Mononuclear cell (primary cell): Measurements from ENCODE around the gene OSBPL1A. TPM values are rescaled to one million over a fixed set of nuclear protein-coding genes. Genes with fewer than 3 reads are reported as not detected.

Source experiments
- H3K27me3 ChIP-seq: 2 replicates; pipeline ENCODE4 v1.6.0; 2011; ENCODE audit warnings: low read length, control low read depth; ENCODE audit not compliant: insufficient read depth
- H3K4me1 ChIP-seq: 2 replicates; pipeline ENCODE4 v1.5.1; 2011; ENCODE audit warnings: mild to moderate bottlenecking, low read length, control low read depth; ENCODE audit not compliant: insufficient read depth
- H3K4me3 ChIP-seq: 2 replicates; pipeline ENCODE4 v1.5.1; 2011; ENCODE audit warnings: mild to moderate bottlenecking, low read length, moderate library complexity
- H3K9me3 ChIP-seq: 2 replicates; pipeline ENCODE4 v1.5.1; 2011; ENCODE audit warnings: low read depth, mild to moderate bottlenecking, control low read depth, low read length
- total RNA-seq: library from RNA; depleted of rRNA; stranded (reverse); fragments of >200 nt; gene quantifications from one replicate; pipeline ENCODE4 v1.2.3, GENCODE V29; 2012

Gene OSBPL1A
- total RNA-seq, 1 donor, result 4.2 TPM

GRCh38 chr18:24326211-24326610 lies 71.4 kb downstream of the OSBPL1A start:
- Histone ChIP-seq H3K4me1 (no peaks in the 10 kb centered on the region), H3K4me3 (no peak overlapping the region), H3K9me3 (no peaks in the 10 kb centered on the region), H3K27me3 (no peaks in the 10 kb centered on the region)

- Histone ChIP-seq H3K4me1 (no peaks in the 10 kb centered on the region), H3K27me3 (no peaks in the 10 kb centered on the region), H3K4me3 (no peak overlapping the region), H3K9me3 (no peaks in the 10 kb centered on the region)
Measured at GRCh38 chr18:24322584-24323136, 75.0 kb downstream of the OSBPL1A start.

GRCh38 chr18:24321071-24321470 lies 76.6 kb downstream of the OSBPL1A start:
- H3K27me3 ChIP-seq, result no peaks in the 10 kb centered on the region
- no peaks in the 10 kb centered on the region for H3K4me1 ChIP-seq
- H3K4me3 ChIP-seq, result no peak overlapping the region
- no peaks in the 10 kb centered on the region for H3K9me3 ChIP-seq

GRCh38 chr18:24319757-24320156 lies 77.9 kb downstream of the OSBPL1A start:
- Histone ChIP-seq H3K4me1 (no peaks in the 10 kb centered on the region), H3K4me3 (no peak overlapping the region), H3K27me3 (no peaks in the 10 kb centered on the region), H3K9me3 (no peaks in the 10 kb centered on the region)

- Histone ChIP-seq H3K4me1 (no peaks in the 10 kb centered on the region), H3K9me3 (no peaks in the 10 kb centered on the region), H3K4me3 (no peak overlapping the region), H3K27me3 (no peaks in the 10 kb centered on the region)
Measured at GRCh38 chr18:24317370-24317769, 80.3 kb downstream of the OSBPL1A start.

GRCh38 chr18:24315170-24315569 lies 82.5 kb downstream of the OSBPL1A start:
- Histone ChIP-seq H3K4me1 (no peaks in the 10 kb centered on the region), H3K27me3 (no peaks in the 10 kb centered on the region), H3K4me3 (no peak overlapping the region), H3K9me3 (no peaks in the 10 kb centered on the region)

GRCh38 chr18:24306201-24306600 lies 91.4 kb downstream of the OSBPL1A start:
- Histone ChIP-seq H3K4me1 (no peaks in the 10 kb centered on the region), H3K4me3 (no peak overlapping the region), H3K27me3 (no peaks in the 10 kb centered on the region), H3K9me3 (no peaks in the 10 kb centered on the region)

GRCh38 chr18:24300703-24301102 lies 96.9 kb downstream of the OSBPL1A start:
- no peaks in the 10 kb centered on the region for H3K4me1 ChIP-seq
- no peak overlapping the region for H3K4me3 ChIP-seq
- no peaks in the 10 kb centered on the region for H3K27me3 ChIP-seq
- H3K9me3 ChIP-seq, result no peaks in the 10 kb centered on the region

GRCh38 chr18:24296276-24296675 lies 101.3 kb downstream of the OSBPL1A start:
- Histone ChIP-seq H3K4me1 (no peaks in the 10 kb centered on the region), H3K9me3 (no peaks in the 10 kb centered on the region), H3K27me3 (no peaks in the 10 kb centered on the region), H3K4me3 (no peak overlapping the region)

GRCh38 chr18:24293254-24293653 lies 104.4 kb downstream of the OSBPL1A start:
- Histone ChIP-seq H3K4me1 (no peaks in the 10 kb centered on the region), H3K9me3 (no peaks in the 10 kb centered on the region), H3K4me3 (no peak overlapping the region), H3K27me3 (no peaks in the 10 kb centered on the region)

GRCh38 chr18:24278591-24278990 lies 119.0 kb downstream of the OSBPL1A start:
- Histone ChIP-seq H3K9me3 (no peaks in the 10 kb centered on the region), H3K27me3 (no peaks in the 10 kb centered on the region), H3K4me1 (peaks cover 20% of the 10 kb centered on the region), H3K4me3 (no peak overlapping the region)

GRCh38 chr18:24277516-24278195 lies 120.0 kb downstream of the OSBPL1A start:
- H3K9me3 ChIP-seq, result no peaks in the 10 kb centered on the region
- H3K4me3 ChIP-seq, result no peak overlapping the region
- peaks cover 20% of the 10 kb centered on the region for H3K4me1 ChIP-seq
- no peaks in the 10 kb centered on the region for H3K27me3 ChIP-seq

- H3K27me3 ChIP-seq, result peaks cover 3% of the 10 kb centered on the region
- no peak overlapping the region for H3K4me3 ChIP-seq
- no peaks in the 10 kb centered on the region for H3K9me3 ChIP-seq
- peaks cover 24% of the 10 kb centered on the region for H3K4me1 ChIP-seq
Measured at GRCh38 chr18:24276994-24277393, 120.6 kb downstream of the OSBPL1A start.

GRCh38 chr18:24274837-24275236 lies 122.8 kb downstream of the OSBPL1A start:
- peaks cover 9% of the 10 kb centered on the region for H3K27me3 ChIP-seq
- H3K4me1 ChIP-seq, result peaks cover 31% of the 10 kb centered on the region
- no peaks in the 10 kb centered on the region for H3K9me3 ChIP-seq
- H3K4me3 ChIP-seq, result no peak overlapping the region

GRCh38 chr18:24273596-24273995 lies 124.0 kb downstream of the OSBPL1A start:
- no peaks in the 10 kb centered on the region for H3K9me3 ChIP-seq
- peaks cover 9% of the 10 kb centered on the region for H3K27me3 ChIP-seq
- peaks cover 31% of the 10 kb centered on the region for H3K4me1 ChIP-seq
- no peak overlapping the region for H3K4me3 ChIP-seq

GRCh38 chr18:24272229-24272525 lies 125.4 kb downstream of the OSBPL1A start:
- no peaks in the 10 kb centered on the region for H3K9me3 ChIP-seq
- H3K27me3 ChIP-seq, result peaks cover 9% of the 10 kb centered on the region
- H3K4me1 ChIP-seq, result peaks cover 37% of the 10 kb centered on the region
- peak overlapping the region; percentile 35 for H3K4me3 ChIP-seq
